NCI-H2081 (cell line): ENCODE data around the gene RPS29.
A peak's percentile ranks its signal among the peaks of the same experiment; 100 is the strongest.

Source experiments
- DNase-seq, 2 experiments: peaks; one replicate each; lab custom pipeline; 2025; lab: John Stamatoyannopoulos, UW

RPS29 gene

GRCh38 chr14:49550286-49551184 lies 35.6 kb downstream of the RPS29 start:
- peak in 1 of 2 experiments; percentile 8 for DNase-seq

DNA sequence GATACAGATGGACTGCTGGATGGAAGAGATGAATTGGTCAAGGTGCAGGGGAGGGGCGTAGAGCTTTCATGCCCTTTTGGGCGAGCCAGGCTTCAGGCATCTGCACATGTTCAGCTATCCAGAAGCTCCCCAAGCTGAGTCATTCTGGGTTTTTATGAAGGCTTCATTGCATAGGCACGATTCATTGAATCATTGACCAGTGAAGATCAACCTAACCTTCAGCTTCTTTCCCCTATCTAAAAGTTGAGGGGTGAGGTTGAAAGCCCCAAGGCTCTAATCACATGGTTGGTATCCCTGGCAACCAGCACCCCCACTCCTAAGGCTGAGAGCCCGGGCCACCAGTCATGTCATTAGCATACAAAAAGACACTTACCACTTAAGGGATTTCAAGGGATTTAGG lies 36.3 kb downstream of the RPS29 start:
- DNase-seq, result no peak

- DNase-seq, result no peak
These were observed 36.7 kb downstream of the RPS29 start for GRCh38 chr14:49549446-49549845.

- no peak for DNase-seq
These were observed 39.4 kb downstream of the RPS29 start for GRCh38 chr14:49546766-49547165.

DNA sequence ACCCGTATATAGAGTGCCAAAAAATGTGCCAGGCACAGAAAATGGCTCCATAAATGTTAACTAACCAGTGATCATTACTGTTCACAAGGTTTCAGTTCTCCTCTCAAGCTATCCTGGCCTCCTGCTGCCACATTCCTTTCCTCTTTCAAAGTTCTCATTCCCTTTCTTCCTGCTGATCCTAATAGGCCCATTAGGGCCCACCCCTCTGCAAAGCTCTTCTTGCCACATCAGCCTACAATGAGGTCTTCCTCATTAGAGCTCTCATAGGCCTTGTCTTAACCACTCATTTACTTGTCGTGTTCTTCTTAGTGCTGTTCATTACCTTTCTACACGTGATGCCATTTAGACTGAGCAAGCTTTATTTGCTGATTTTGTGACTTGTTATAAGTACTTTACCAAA lies 40.5 kb downstream of the RPS29 start:
- DNase-seq, result no peak

- no peak for DNase-seq
These were observed 41.1 kb downstream of the RPS29 start for GRCh38 chr14:49545071-49545470.

DNA sequence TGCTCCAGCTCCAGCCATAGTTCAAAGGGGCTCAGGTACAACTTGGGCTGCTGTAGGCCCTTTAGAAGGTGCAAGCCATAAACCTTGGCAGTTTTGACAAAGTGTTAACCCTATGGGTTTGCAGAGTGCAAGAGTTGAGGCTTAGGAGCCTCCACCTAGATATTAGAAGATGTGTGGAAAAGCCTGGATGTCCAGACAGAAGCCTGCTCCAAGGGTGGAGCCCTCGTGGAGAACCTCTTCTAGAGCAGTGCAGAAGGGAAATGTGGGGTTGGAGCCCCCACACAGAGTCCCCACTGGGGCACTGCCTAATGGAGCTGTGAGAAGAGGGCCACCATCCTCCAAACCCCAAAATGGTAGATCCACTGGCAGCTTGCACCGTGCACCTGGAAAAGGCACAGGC lies 45.1 kb downstream of the RPS29 start:
- DNase-seq, result no peak

DNA sequence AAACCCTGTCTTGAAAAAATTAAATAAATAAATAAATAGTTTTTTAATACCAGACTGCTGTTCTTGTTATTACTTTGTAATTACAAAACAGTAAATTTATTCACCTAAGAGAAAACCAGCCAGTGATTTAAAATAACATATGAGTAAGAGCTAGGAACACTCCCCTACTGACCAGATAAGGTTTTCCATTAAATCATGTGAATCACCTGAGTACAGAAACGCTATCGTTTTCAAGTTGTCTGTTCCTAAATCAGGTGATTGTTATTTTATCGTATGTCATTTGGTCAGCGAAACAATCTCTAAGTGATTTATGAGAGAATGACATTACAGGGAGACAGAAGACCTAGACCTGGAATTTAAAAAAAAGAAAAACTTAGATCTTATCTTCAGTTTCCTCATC lies 47.3 kb downstream of the RPS29 start:
- no peak for DNase-seq
